Measurements from ENCODE around the gene PAX7.

- TF ChIP-seq CTCF (IDR thresholded peaks at IDR 0.05) (no peak), POLR2A (IDR thresholded peaks at IDR 0.05) (no peak)
These were observed 24.0 kb upstream of the PAX7 start for GRCh38 chr1:18606443-18607288.
